Heart left ventricle (tissue), 13 donors: ENCODE data around the gene LRP1.

Experiments
- CTCF ChIP-seq, 12 donors: fragments of 200-600 bp; sonication (generic) in 4 of 12; IDR thresholded peaks; one replicate each; pipeline versions ENCODE4 v1.5.0 to v1.8.0; 2018 to 2022; ENCODE audit warnings: antibody characterized with exemption in 12 of 12, mild to moderate bottlenecking in 5 of 12
- POLR2A ChIP-seq, 2 donors: fragments of 450-650 bp; IDR thresholded peaks; one replicate each; pipeline ENCODE4 v1.6.1; 2017; ENCODE audit warnings: antibody characterized with exemption in 2 of 2, mild to moderate bottlenecking in 2 of 2, moderate library complexity in 2 of 2
- donor health status: ischemic (EF 13 %, LVEDD 7.1; RV severe dilation, severe dysfunction).
- donor health status: DM: no; HTN: yes; CAD: no.
- donor health status: DM: no; HTN: no; CAD: no.
- donor health status: ischemic (EF 25% LVEDD 6.9; RV normal size, moderate dysfunction).
- donor health status: ischemic (EF 25% LVEDD 5.7; RV mildly dilated, moderate dysfunction).
- donor health status: ischemic (EF 35%, LVEDD 5.7; RV mildly dilated, moderate dysfunction).
- donor health status: nonischemic (EF 11% LVEDD 7.7; RV severe dilation, severe dysfunction).
- donor health status: DM: yes; HTN: yes; CAD: no.
- donor health status: PGD.
- donor health status: ischemic (EF 29% LVEDD 5.4; RV normal size, mild dysfunction).
- donor health status: nonischemic (EF 23%, LVEDD 6.1; RV moderate dilation, normal function).

- TF ChIP-seq CTCF (IDR thresholded peaks at IDR 0.05): no peak
- TF ChIP-seq POLR2A (IDR thresholded peaks at IDR 0.05): no peak
Observed at GRCh38 chr12:57142727-57143126, 14.4 kb downstream of the LRP1 start.
